ENCODE results near the gene TLCD3B.
"Not testable (repeated sequence)": the region's sequence is repeated elsewhere in the genome, so short reads cannot be mapped to it uniquely, and the experiment has no call there.

Gene TLCD3B

GRCh38 chr16:30025156-30025555, 5.9 kb downstream of the TLCD3B start:
- DNase-seq, result no peak

DNA sequence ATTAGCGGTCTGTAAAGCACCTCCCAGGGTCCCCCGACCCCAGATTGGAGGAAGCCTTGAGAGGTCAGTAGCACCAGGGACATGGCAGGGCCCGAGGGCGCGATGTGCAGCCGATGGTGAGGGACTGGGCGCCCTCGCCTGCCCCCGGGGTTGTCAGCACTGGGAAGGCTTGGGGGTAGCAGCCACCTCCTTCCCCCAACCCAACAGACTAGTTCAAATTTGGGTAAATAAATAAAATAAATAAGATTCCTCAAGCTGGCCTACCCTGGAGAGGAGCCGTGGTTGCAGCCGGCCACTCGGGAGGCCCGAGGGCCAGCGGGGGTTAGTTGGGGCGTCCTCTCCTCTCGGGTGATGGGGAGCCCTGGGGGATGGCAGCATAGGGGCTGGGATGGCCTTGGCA, 6.6 kb downstream of the TLCD3B start:
- DNase-seq, result no peak

- DNase-seq, result no peak
Observed at GRCh38 chr16:30023586-30023985, 7.5 kb downstream of the TLCD3B start.

DNA sequence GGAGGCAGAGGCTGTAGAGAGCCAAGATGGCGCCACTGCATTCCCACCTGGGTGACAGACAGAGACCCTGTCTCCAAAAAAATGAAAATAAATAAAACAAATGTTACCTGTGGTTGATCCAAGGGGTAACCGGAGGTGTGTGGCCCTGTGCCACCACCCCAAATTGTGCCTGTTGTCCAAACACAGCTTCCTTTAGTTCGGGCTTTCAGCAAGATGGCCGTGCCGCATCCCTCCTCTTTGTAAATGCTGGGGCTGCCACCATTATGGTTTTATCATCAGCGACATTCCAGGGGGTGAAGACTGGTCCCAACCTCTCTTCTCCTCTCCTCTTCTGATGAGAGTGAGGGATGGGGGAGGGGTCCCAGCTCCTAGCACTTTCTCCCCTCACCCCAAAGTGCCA, 8.2 kb downstream of the TLCD3B start, which contains the start of gene C16orf92:
Gene C16orf92, plus strand, starts transcription at position 312 of the 400 bp plus-strand sequence. CDS start 143 bp downstream, outside the sequence.
- DNase-seq, result no peak

DNA sequence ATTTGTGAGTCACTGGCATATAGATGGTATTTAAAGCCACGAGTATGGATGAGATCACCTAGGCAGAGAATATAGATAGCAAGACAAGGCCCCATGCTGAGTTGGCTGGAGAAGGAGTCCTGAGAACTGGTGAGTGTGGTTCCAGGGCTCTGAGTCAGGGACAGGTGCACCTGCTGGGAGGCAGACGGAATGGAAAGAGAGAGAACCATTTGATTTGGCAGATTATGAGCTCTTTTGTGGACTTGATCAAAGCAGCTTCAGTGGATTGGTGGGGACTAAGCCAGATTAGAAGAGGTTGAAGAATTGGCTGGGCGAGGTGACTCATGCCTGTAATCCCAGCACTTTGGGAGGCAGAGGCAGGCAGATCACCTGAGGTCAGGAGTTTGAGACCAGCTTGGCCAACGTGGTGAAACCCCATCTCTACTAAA, 12.3 kb downstream of the TLCD3B start:
- DNase-seq, result no peak

GRCh38 chr16:30017937-30018336, 13.1 kb downstream of the TLCD3B start:
- not testable (repeated sequence) for DNase-seq

GRCh38 chr16:30017277-30017656, 13.8 kb downstream of the TLCD3B start:
- DNase-seq, result no peak

- DNase-seq, result no peak
Observed at GRCh38 chr16:30016555-30017276, 14.4 kb downstream of the TLCD3B start.

DNA sequence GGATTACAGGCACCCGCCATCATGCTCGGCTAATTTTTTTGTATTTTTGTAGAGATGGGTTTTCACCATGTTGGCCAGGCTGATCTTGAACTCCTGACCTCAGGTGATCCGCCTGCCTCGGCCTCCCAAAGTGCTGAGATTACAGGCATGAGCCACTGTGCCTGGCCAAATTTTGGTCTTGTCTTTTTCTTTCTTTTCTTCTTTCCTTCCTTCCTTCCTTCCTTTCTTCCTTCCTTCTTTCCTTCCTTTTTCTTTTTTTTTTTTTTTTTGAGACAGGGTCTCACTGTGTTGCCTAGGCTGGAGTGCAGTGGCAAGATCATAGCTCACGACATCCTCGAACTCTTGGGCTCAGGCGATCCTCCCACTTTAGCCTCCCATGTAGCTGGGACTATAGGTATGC, 15.6 kb downstream of the TLCD3B start:
- DNase-seq, result not testable (repeated sequence)

DNA sequence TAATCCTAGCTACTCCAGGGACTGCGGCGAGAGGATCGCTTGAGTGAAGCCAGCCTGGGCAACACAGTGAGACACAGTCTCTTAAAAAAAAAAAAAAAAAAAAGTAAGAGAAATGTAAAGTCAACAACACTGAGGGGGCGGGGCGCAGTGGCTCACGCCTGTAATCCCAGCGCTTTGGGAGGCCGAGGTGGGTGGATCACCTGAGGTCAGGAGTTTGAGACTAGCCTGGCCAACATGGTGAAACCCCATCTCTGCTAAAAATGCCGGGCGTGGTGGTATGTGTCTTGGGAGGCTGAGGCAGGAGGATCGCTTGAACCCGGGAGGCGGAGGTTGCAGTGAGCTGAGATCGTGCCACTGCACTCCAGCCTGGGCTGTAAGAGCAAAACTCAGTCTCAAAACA, 18.5 kb downstream of the TLCD3B start:
- not testable (repeated sequence) for DNase-seq

DNA sequence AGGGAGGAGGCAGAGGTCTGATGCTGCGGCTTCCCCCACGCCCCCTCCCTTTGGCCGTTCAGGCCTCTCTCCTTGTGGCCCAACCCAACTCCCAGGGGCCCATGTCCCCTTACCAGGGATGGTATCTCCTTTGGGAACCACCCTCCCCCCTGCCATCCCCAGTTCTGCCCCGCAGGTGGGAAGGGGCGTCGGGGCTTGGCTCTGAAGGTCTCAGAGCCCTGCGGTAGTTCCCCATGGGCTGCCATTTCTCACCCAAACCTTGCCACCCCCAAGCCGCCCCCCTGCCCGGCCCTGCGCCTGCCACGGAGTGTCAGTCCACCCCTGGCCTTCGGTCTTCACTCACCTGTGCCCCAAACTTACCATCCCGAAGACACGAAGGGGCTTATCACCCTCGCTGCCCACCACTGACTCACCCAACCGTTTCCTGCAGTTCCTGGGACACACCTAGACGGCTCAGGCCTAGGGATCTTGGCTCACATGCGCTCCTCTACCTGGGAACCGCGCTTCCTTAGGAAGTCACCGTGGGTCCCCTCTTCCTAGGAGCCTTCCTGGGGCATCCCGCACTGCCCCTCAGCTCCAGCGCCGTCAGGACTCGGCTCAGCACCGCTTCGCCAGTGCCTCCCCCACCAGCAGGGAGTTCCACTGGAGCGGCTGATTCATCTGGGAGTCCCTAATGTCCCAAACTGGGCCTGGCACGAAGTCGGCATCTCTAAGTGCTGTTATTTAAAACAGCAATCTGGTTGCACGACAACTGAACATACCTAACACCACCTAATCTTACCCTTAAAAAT, 19.2 kb downstream of the TLCD3B start:
- DNase-seq, result no peak

- peak; percentile 12 for DNase-seq
Observed at GRCh38 chr16:30010844-30011713, 20.0 kb downstream of the TLCD3B start, which contains the start of gene DOC2A. DOC2A (minus strand) TSS chr16:30011027; CDS start chr16:30010222, 805 bp downstream.

- DNase-seq, result no peak
Observed at GRCh38 chr16:30009990-30010843, 20.9 kb downstream of the TLCD3B start.

- no peak for DNase-seq
Observed at GRCh38 chr16:30009085-30009862, 21.8 kb downstream of the TLCD3B start.

DNA sequence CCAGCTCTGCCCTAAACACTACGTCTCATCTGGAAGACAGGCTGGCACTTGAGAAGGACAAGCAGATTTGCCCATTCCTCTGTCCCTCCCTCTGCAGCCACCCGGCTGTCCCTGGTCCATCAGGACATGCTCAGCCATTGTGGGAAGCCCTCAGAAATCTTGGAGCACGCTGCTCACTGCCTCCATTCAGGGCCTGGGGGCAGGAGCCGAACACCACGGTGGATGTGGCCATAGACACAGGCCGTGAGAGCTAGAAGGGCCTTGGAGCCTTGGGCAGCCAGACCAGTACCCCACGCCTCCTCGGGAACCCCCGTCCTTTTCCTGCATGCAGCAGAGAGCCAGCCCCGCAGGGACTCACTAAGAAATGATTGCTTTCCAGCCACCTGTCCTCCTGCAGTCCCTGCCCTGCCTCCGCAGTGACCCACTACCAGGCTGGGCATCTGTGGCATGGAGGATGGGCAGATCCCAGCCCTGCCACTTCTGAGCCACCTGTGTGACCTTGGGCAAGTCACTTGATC, 23.6 kb downstream of the TLCD3B start:
- DNase-seq, result no peak

GRCh38 chr16:30006659-30007377, 24.3 kb downstream of the TLCD3B start:
- no peak for DNase-seq

- no peak for DNase-seq
Observed at GRCh38 chr16:30006095-30006473, 25.0 kb downstream of the TLCD3B start.

DNA sequence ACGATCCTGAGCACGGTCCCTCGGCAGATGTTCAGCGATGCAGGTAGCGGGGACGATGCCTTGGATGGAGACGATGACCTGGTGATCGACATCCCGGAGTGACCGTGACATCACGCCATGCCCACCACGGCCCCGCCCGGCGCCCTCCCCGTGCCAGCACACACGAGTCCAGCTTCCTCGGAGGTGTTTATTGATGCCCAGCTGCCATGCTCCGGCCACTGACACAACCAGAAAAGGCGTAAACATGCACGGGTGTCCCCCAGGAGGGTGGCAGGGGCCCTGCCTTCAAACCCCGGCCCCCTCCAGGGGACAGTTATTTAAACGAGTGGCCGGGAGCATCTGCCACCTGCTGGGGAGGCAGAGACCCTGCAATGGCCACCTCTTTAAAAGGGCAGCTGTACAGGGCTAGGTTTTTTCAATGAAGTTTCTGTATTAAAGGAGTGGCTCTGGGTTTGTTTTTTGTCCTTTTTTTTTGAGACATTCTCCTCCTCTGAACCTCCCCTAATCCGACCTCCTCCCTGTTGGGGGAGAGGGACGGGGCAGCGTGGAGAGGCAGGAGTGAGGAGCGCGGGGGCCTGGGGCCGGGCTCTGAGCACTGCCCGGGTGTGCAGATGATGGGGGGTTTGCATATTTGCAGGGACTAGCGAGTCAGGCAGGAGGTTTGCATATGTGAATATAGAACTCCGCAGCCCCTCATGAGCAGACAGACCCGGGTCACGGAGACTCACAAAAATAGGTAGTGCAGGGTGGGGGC, 25.6 kb downstream of the TLCD3B start:
- DNase-seq, result peak; percentile 56

GRCh38 chr16:30004811-30005242, 26.2 kb downstream of the TLCD3B start:
- DNase-seq, result no peak

GRCh38 chr16:30004424-30004776, 26.7 kb downstream of the TLCD3B start:
- no peak for DNase-seq
